Testis (tissue), 3 donors: ENCODE results near the gene NPLOC4. TPM values are rescaled to one million over a fixed set of nuclear protein-coding genes. Genes with fewer than 3 reads are reported as not detected.

ENCODE experiments used
- DNase-seq: peaks from one replicate; pipeline ENCODE4 v3.0.0-alpha.2; 2019
- H3K27ac ChIP-seq, 2 donors: fragments of 200-600 bp; sonication (generic); one replicate each; pipeline ENCODE4 v1.5.1; 2019
- H3K27me3 ChIP-seq: fragments of 200-600 bp; sonication (generic); one replicate; pipeline ENCODE4 v1.5.1; 2019
- H3K36me3 ChIP-seq: fragments of 200-600 bp; sonication (generic); one replicate; pipeline ENCODE4 v1.5.1; 2017; ENCODE audit warnings: low read depth; ENCODE audit errors: missing control alignments
- H3K4me1 ChIP-seq: fragments of 200-600 bp; sonication (generic); one replicate; pipeline ENCODE4 v1.5.1; 2019
- H3K4me3 ChIP-seq, 2 donors: fragments of 200-600 bp; sonication (generic); one replicate each; pipeline ENCODE4 v1.5.1; 2017 to 2019
- H3K9me3 ChIP-seq: fragments of 200-600 bp; sonication (generic); one replicate; pipeline ENCODE4 v1.5.1; 2017
- POLR2A ChIP-seq: fragments of 450-650 bp; IDR thresholded peaks from one replicate; pipeline ENCODE4 v1.6.1; 2017; ENCODE audit warnings: antibody characterized with exemption, mild to moderate bottlenecking, moderate library complexity
- WGBS, 2 donors: methylation state at CpG; one replicate each; pipeline ENCODE4 v1.1.5; 2018; 5-methylcytosine and 5-hydroxymethylcytosine counted together
- intact Hi-C: fragments of 100-400 bp; cut with DNase I; formaldehyde crosslinking; loops from one replicate; pipeline ENCODE4 v1.15.1; 2023; ENCODE audit warnings: low total_unique reads
- polyA plus RNA-seq: library from polyadenylated mRNA; stranded (reverse); fragments of 350-450 nt; fragmentation: Illumina TruSeq; extraction: RNeasy Lipid Tissue Mini Kit (QIAGEN cat#74804); gene quantifications from one replicate; pipeline ENCODE4 v1.2.3, GENCODE V29; 2014; ENCODE audit warnings: low read depth, low replicate concordance; ENCODE audit not compliant: insufficient read depth
- total RNA-seq, 2 donors: library from RNA; depleted of rRNA; stranded (reverse); fragments of >200 nt; gene quantifications; one replicate each; pipeline ENCODE4 v1.2.3, GENCODE V29; 2016
- TF ChIP-seq, protein P1 (sequence below), 3 experiments: fragments of 450-650 bp in 2 of 3; fragments of 200-600 bp in 1 of 3; sonication (generic) in 1 of 3; IDR thresholded peaks; one replicate each; pipeline ENCODE4 v1.5.1; 2016 to 2019; ENCODE audit warnings: antibody characterized with exemption in 3 of 3, mild to moderate bottlenecking in 2 of 3, moderate library complexity in 1 of 3

The NPLOC4 gene
- total and polyA plus RNA-seq, 3 donors from 2014 or later, result 106 to 130 (median 122) TPM

DNA sequence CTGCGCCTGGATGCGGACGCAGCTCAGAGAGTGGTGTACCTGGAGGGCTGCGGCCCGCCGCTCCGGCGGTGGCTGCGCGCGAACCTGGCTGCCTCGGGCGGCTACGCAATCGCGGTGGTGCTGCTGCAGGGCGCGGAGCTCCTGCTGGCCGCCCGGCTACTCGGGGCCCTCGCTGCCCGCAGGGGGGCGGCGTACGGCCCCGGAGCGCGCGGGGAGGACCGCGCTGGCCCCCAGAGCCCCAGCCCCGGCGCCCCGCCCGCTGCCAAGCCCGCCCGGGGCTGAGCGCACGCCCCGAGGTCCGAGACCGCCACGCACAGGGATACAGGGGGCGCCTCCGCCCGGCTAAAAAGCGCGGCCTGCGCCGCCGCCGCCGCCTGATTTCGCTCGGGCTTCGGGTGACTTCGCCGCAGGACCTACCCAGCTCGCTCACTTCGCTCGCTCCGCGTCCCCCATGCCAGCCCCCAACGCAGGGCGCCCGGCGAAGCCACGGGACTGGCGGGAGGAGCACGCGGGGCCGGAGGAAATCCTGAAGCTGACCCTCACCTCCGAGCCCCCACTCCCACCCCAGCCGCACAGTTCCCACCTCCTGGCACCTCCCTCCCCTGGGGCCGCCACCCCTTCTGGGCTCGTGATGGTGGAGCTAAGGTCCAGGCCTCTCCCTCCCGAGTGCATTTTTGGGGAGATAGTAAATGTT is 11.2 kb upstream of the NPLOC4 start:
- no peaks in the 10 kb centered on the region for H3K9me3 ChIP-seq
- TF ChIP-seq, protein P1, sequence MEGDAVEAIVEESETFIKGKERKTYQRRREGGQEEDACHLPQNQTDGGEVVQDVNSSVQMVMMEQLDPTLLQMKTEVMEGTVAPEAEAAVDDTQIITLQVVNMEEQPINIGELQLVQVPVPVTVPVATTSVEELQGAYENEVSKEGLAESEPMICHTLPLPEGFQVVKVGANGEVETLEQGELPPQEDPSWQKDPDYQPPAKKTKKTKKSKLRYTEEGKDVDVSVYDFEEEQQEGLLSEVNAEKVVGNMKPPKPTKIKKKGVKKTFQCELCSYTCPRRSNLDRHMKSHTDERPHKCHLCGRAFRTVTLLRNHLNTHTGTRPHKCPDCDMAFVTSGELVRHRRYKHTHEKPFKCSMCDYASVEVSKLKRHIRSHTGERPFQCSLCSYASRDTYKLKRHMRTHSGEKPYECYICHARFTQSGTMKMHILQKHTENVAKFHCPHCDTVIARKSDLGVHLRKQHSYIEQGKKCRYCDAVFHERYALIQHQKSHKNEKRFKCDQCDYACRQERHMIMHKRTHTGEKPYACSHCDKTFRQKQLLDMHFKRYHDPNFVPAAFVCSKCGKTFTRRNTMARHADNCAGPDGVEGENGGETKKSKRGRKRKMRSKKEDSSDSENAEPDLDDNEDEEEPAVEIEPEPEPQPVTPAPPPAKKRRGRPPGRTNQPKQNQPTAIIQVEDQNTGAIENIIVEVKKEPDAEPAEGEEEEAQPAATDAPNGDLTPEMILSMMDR (IDR thresholded peaks at IDR 0.05), result no peak
- TF ChIP-seq POLR2A, result no peak
- H3K27ac ChIP-seq, result no peak overlapping the region
- WGBS, 2 donors, result 9% methylated on average over 53 of the region's 78 CpGs; no CpG with 5 or more reads in 1 of the 2 donors
- DNase-seq, result no peak
- H3K4me1 ChIP-seq, result no peaks in the 10 kb centered on the region
- H3K4me3 ChIP-seq, result no peak overlapping the region
- no peaks in the 10 kb centered on the region for H3K27me3 ChIP-seq
- intact Hi-C loops, result no loop called here
- no peaks in the 10 kb centered on the region for H3K36me3 ChIP-seq

DNA sequence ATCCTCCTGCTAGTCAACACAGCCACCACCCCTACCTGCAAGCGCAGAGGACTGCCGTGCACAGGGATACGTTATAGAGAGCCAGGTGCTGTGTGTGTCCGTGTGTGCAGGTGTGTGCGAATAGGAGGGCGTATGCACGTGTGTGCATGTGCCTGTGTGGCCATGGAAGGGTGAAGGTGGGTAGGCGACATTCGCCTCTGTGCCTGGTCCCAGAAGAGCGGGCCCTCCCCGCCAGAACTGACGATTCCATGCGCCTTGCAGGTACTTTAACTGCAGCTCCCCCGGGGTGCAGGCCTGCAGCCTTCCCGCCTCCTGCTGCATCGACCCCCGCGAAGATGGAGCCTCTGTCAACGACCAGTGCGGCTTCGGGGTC is 10.7 kb upstream of the NPLOC4 start:
- Histone ChIP-seq H3K27me3 (no peaks in the 10 kb centered on the region), H3K36me3 (no peaks in the 10 kb centered on the region), H3K4me1 (no peaks in the 10 kb centered on the region), H3K27ac (no peak overlapping the region), H3K9me3 (no peaks in the 10 kb centered on the region), H3K4me3 (no peak overlapping the region)
- TF ChIP-seq POLR2A, result no peak
- TF ChIP-seq, protein P1 (IDR thresholded peaks at IDR 0.05), result no peak
- DNase-seq, result no peak
- intact Hi-C loops, result no loop called here
- 34 to 37% methylated on average over 19 to 20 of the region's 21 CpGs for WGBS, 2 donors

DNA sequence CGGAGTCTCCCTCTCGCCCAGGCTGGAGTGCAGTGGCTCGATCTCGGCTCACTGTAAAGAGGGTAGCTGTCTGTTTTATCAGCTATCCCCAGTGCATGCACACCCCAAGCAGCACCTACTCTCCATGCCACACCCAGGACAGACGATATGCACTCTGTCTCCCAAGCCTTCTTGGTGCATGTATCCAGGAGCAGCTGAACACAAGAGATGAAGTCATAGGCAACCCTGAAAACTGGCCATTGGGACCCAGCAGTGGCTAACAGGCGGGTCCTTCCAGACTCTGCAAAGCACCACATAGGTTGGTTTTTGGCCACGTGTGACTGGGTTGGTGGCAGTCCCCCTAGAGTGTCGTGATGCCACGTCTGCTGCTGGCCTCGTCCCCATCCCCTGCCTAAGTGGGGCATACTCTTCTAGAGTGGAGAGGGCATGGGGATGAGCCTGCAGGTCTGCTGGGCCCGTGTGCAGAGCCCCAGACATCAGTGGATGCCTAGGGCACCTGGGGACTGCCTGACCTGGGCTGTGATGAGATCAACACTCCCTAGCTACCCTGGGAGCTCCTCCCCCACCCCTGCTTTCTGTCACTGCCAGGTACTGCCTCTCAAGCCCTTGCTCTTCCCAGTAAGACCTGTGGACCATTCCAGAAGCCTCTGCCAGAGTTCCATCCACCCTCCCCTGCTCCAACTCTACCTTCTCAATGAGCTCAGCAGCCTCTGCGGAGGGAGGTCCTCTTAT is 10.1 kb upstream of the NPLOC4 start:
- no peak for DNase-seq
- WGBS, 2 donors, result 73 to 74% methylated on average over 12 of the region's 12 CpGs
- no peaks in the 10 kb centered on the region for H3K27me3 ChIP-seq

DNA sequence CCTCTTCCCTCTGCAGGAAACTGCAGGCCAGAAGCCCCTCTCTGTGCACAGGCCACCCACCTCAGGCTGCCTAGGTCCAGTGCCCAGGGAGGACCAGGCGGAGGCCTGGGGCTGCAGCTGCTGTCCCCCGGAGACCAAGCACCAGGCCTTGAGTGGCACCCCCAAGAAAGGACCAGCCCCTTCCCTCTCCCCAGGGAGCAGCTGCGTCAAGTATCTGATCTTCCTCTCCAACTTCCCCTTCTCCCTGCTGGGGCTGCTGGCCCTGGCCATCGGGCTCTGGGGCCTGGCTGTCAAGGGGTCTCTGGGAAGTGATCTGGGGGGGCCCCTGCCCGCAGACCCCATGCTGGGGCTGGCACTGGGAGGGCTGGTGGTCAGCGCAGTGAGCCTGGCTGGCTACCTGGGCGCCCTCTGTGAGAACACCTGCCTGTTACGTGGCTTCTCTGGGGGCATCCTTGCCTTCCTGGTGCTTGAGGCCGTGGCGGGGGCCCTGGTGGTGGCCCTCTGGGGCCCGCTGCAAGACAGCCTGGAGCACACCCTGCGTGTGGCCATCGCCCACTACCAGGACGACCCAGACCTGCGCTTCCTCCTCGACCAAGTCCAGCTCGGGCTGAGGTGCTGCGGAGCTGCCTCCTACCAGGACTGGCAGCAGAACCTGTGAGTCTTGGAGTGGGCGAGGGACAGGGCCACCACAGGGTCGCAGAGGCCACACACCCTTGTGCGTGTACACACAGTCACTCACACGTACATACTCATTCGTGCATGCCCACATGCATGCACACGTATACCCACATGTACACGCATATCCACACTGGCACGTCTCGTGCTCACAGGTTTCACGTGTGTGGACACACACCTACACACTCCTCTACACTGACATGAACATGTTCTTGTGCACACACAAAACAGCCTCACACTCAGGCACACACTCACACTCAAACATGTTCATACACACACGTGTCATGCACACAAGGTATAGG is 8.4 kb upstream of the NPLOC4 start:
- Histone ChIP-seq H3K27me3 (no peaks in the 10 kb centered on the region), H3K4me1 (no peaks in the 10 kb centered on the region), H3K9me3 (no peaks in the 10 kb centered on the region), H3K36me3 (no peaks in the 10 kb centered on the region), H3K27ac (no peak overlapping the region), H3K4me3 (no peak overlapping the region)
- TF ChIP-seq, protein P1 (IDR thresholded peaks at IDR 0.05), result no peak
- TF ChIP-seq POLR2A, result no peak
- WGBS, 2 donors, result 88 to 89% methylated on average over 12 to 29 of the region's 29 CpGs
- intact Hi-C loops, result no loop called here
- DNase-seq, result no peak

More for the DNA sequence above, 10.1 kb upstream of the NPLOC4 start:
- Histone ChIP-seq H3K9me3 (no peaks in the 10 kb centered on the region), H3K4me1 (no peaks in the 10 kb centered on the region), H3K36me3 (no peaks in the 10 kb centered on the region), H3K4me3 (no peak overlapping the region), H3K27ac (no peak overlapping the region)
- intact Hi-C loops, result no loop called here
- TF ChIP-seq POLR2A, result no peak
- TF ChIP-seq, protein P1 (IDR thresholded peaks at IDR 0.05), result no peak
